DMS53 (cell line): ENCODE data around the gene ZNF17.
"Not testable (repeated sequence)": the region's sequence is repeated elsewhere in the genome, so short reads cannot be mapped to it uniquely, and the experiment has no call there.

Experiments
- DNase-seq: peaks from one replicate; lab custom pipeline; 2025; lab: John Stamatoyannopoulos, UW

The ZNF17 gene

GRCh38 chr19:57410877-57411671, at the start of gene ZNF17:
ZNF17 (plus strand) TSS chr19:57411161; CDS start chr19:57413616, 2,455 bp downstream.
- peak; percentile 95 for DNase-seq

- no peak for DNase-seq
These were observed 48.5 kb upstream of the ZNF17 start for GRCh38 chr19:57362419-57362818.

- peak; percentile 100 for DNase-seq
These were observed 47.8 kb upstream of the ZNF17 start, which contains the start of the genes TRAPPC2B and ZNF547 for GRCh38 chr19:57362997-57363687. TRAPPC2B (plus strand) TSS chr19:57363551; CDS start chr19:57364834, 1,283 bp downstream. ZNF547 (plus strand) TSS chr19:57363551; CDS start chr19:57368556, 5,005 bp downstream.

- peak; percentile 37 for DNase-seq
These were observed 47.2 kb upstream of the ZNF17 start for GRCh38 chr19:57363688-57364181.

- no peak for DNase-seq
These were observed 44.2 kb upstream of the ZNF17 start for GRCh38 chr19:57366776-57367175.

GRCh38 chr19:57374179-57374578, 36.8 kb upstream of the ZNF17 start:
- no peak for DNase-seq

- not testable (repeated sequence) for DNase-seq
These were observed 36.3 kb upstream of the ZNF17 start for GRCh38 chr19:57374647-57375046.

- DNase-seq: no peak
These were observed 34.8 kb upstream of the ZNF17 start for GRCh38 chr19:57376151-57376550.

GRCh38 chr19:57377498-57378146, 33.3 kb upstream of the ZNF17 start:
- DNase-seq: no peak

- no peak for DNase-seq
These were observed 30.0 kb upstream of the ZNF17 start for GRCh38 chr19:57380923-57381322.

- DNase-seq: no peak
These were observed 28.0 kb upstream of the ZNF17 start for GRCh38 chr19:57382806-57383488.

GRCh38 chr19:57389194-57389729, 21.7 kb upstream of the ZNF17 start:
- no peak for DNase-seq

- DNase-seq: peak; percentile 98
These were observed 21.0 kb upstream of the ZNF17 start, which contains the start of gene ZNF548 for GRCh38 chr19:57389730-57390598. ZNF548 (plus strand) TSS chr19:57389854; CDS start chr19:57390100, 246 bp downstream.

- DNase-seq: no peak
These were observed 15.3 kb upstream of the ZNF17 start for GRCh38 chr19:57395710-57396109.

- no peak for DNase-seq
These were observed 12.1 kb upstream of the ZNF17 start for GRCh38 chr19:57398868-57399267.

GRCh38 chr19:57403737-57404563, 7.0 kb upstream of the ZNF17 start:
- no peak for DNase-seq

GRCh38 chr19:57406516-57407123, 4.3 kb upstream of the ZNF17 start:
- DNase-seq: peak; percentile 88

GRCh38 chr19:57419439-57419838, 8.5 kb downstream of the ZNF17 start:
- no peak for DNase-seq

GRCh38 chr19:57421037-57421436, 10.1 kb downstream of the ZNF17 start:
- no peak for DNase-seq
